Natural killer cell (primary cell): ENCODE results near the gene LRRK2. TPM values are rescaled to one million over a fixed set of nuclear protein-coding genes. Genes with fewer than 3 reads are reported as not detected.

Experiments
- ATAC-seq, 3 donors: fragments of 150-1000 bp in 2 of 3; fragments of 200-7000 bp in 1 of 3; cut with Tn5 transposase; 1 replicate in 1 of 3; 2 replicates in 2 of 3; pipeline ENCODE4 v1.10.0; 2021; ENCODE audit warnings: mild to moderate bottlenecking in 2 of 3, moderate library complexity in 2 of 3
- DNase-seq, 2 donors: peaks; one replicate each; pipeline versions ENCODE4 v3.0.0 to v3.0.0-alpha.2; 2013 to 2021; ENCODE audit warnings: mixed read lengths in 1 of 2
- H3K27ac ChIP-seq: one replicate; pipeline ENCODE4 v1.5.1; 2013; ENCODE audit warnings: mild to moderate bottlenecking, low read length
- H3K27me3 ChIP-seq: one replicate; pipeline ENCODE4 v1.6.1; 2013; ENCODE audit warnings: low read length; ENCODE audit not compliant: control insufficient read depth, insufficient read depth
- H3K36me3 ChIP-seq: one replicate; pipeline ENCODE4 v1.6.1; 2013; ENCODE audit warnings: low read length; ENCODE audit not compliant: control insufficient read depth, insufficient read depth
- H3K4me1 ChIP-seq: one replicate; pipeline ENCODE4 v1.6.1; 2013; ENCODE audit warnings: low read length; ENCODE audit not compliant: control insufficient read depth, insufficient read depth
- H3K4me3 ChIP-seq: one replicate; pipeline ENCODE4 v1.5.1; 2013; ENCODE audit warnings: low read length
- H3K9me3 ChIP-seq: one replicate; pipeline ENCODE4 v1.6.1; 2013; ENCODE audit warnings: low read length; ENCODE audit not compliant: control insufficient read depth, insufficient read depth
- H3K27ac Mint-ChIP-seq, 2 donors: one replicate each; pipeline ENCODE4 v1.8.0; 2022; ENCODE audit warnings: mild to moderate bottlenecking in 2 of 2, mixed read lengths in 2 of 2, moderate library complexity in 1 of 2
- H3K27me3 Mint-ChIP-seq, 2 donors: one replicate each; pipeline ENCODE4 v1.8.0; 2022; ENCODE audit warnings: low read depth in 2 of 2, mixed read lengths in 2 of 2
- H3K36me3 Mint-ChIP-seq: one replicate; pipeline ENCODE4 v1.8.0; 2022; ENCODE audit warnings: mixed read lengths
- H3K4me1 Mint-ChIP-seq, 2 donors: one replicate each; pipeline ENCODE4 v1.8.0; 2022; ENCODE audit warnings: mixed read lengths in 2 of 2
- H3K4me3 Mint-ChIP-seq: one replicate; pipeline ENCODE4 v1.8.0; 2022; ENCODE audit warnings: mild to moderate bottlenecking, moderate library complexity, mixed read lengths
- H3K9me3 Mint-ChIP-seq, 2 donors: one replicate each; pipeline ENCODE4 v1.8.0; 2022; ENCODE audit warnings: mixed read lengths in 2 of 2
- WGBS: methylation state at CpG from one replicate; pipeline ENCODE4 v1.1.7; 2013; ENCODE audit warnings: missing lambda C conversion rate; ENCODE audit not compliant: insufficient coverage; 5-methylcytosine and 5-hydroxymethylcytosine counted together
- intact Hi-C: fragments of 100-400 bp; cut with micrococcal nuclease; formaldehyde crosslinking; loops from one replicate; pipeline ENCODE4 v1.14.2; 2022
- total RNA-seq, 4 donors: library from RNA; stranded (reverse); fragments of 120-200 nt in 1 of 4; gene quantifications; one replicate each; pipeline versions ENCODE4 v1.2.3 to v1.2.4, GENCODE V29; 2013 to 2022
- TF ChIP-seq, protein P1 (sequence below): fragments of 200-600 bp; IDR thresholded peaks from one replicate; pipeline ENCODE4 v1.8.0; 2022; ENCODE audit warnings: antibody characterized with exemption

The LRRK2 gene
- total RNA-seq, 3 donors from 2014 or later (not counting 1 experiment from before 2014, with no cell fraction given) = 1.6 to 6.1 (median 3.3) TPM

DNA sequence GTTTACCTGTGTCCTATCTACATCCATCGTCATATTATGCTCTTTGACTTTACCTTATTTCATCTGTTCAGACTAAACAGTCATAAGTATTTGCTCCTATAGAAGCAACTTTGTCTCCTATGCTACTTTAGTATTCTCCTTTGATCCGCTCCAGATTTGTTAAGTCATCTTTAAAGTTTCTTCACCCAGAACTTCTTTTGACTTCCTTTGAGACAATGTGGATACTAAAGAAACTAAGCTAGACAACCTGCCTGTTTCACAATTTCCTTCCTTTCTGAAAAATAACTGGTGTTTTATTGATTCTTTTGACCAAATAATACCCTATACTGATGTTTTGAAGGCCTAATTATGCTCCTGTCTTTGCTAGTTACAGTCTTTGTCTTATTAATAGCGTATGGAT lies 30.0 kb upstream of the LRRK2 start:
- no peak overlapping the region for H3K4me3 ChIP-seq
- peaks cover 0 to 2% of the 10 kb centered on the region in 2 donors for H3K9me3 Mint-ChIP-seq
- H3K4me1 ChIP-seq = no peaks in the 10 kb centered on the region
- ATAC-seq = no peak
- H3K27me3 ChIP-seq = no peaks in the 10 kb centered on the region
- WGBS = 74% methylated on average over 3 of the region's 3 CpGs
- no peaks in the 10 kb centered on the region for H3K36me3 Mint-ChIP-seq
- no peak for DNase-seq
- no peak overlapping the region for H3K27ac ChIP-seq
- no peaks in the 10 kb centered on the region for H3K27me3 Mint-ChIP-seq
- TF ChIP-seq, protein P1, sequence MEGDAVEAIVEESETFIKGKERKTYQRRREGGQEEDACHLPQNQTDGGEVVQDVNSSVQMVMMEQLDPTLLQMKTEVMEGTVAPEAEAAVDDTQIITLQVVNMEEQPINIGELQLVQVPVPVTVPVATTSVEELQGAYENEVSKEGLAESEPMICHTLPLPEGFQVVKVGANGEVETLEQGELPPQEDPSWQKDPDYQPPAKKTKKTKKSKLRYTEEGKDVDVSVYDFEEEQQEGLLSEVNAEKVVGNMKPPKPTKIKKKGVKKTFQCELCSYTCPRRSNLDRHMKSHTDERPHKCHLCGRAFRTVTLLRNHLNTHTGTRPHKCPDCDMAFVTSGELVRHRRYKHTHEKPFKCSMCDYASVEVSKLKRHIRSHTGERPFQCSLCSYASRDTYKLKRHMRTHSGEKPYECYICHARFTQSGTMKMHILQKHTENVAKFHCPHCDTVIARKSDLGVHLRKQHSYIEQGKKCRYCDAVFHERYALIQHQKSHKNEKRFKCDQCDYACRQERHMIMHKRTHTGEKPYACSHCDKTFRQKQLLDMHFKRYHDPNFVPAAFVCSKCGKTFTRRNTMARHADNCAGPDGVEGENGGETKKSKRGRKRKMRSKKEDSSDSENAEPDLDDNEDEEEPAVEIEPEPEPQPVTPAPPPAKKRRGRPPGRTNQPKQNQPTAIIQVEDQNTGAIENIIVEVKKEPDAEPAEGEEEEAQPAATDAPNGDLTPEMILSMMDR = no peak
- no peaks in the 10 kb centered on the region for H3K9me3 ChIP-seq
- intact Hi-C loops = no loop called here
- no peaks in the 10 kb centered on the region for H3K36me3 ChIP-seq
- peaks cover 9 to 10% of the 10 kb centered on the region in 2 donors for H3K4me1 Mint-ChIP-seq
- no peak overlapping the region for H3K27ac Mint-ChIP-seq
- H3K4me3 Mint-ChIP-seq = no peak overlapping the region

DNA sequence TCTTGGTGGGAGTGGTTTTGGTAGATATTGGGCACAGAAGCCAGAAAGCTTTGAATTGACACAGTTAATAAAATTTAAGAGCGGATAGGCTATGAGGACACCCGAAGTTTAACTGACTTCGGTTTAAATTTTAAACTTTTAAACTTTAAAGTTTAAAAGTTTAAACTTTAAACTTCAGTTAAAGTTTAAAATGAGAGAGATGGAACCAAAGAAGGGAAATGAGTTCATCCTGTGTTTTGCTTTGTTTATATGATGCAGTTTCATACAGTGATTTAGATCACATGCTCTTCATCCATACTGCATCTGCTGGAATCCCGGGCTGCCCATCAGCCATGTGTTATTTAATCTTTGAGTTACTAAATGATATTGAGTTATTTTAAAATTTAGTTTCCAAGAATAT lies 27.2 kb upstream of the LRRK2 start:
- WGBS = 100% methylated on average over 1 of the region's 4 CpGs
- H3K36me3 Mint-ChIP-seq = no peaks in the 10 kb centered on the region
- intact Hi-C loops = no loop called here
- Histone ChIP-seq H3K36me3 (no peaks in the 10 kb centered on the region), H3K4me1 (no peaks in the 10 kb centered on the region), H3K27ac (no peak overlapping the region), H3K9me3 (no peaks in the 10 kb centered on the region), H3K4me3 (no peak overlapping the region), H3K27me3 (no peaks in the 10 kb centered on the region)
- no peak overlapping the region for H3K27ac Mint-ChIP-seq
- TF ChIP-seq, protein P1 = no peak
- ATAC-seq (no peak), DNase-seq (no peak)
- H3K9me3 Mint-ChIP-seq = peaks cover 0 to 2% of the 10 kb centered on the region in 2 donors
- peaks cover 6 to 12% of the 10 kb centered on the region in 2 donors for H3K4me1 Mint-ChIP-seq
- no peak overlapping the region for H3K4me3 Mint-ChIP-seq
- no peaks in the 10 kb centered on the region for H3K27me3 Mint-ChIP-seq

DNA sequence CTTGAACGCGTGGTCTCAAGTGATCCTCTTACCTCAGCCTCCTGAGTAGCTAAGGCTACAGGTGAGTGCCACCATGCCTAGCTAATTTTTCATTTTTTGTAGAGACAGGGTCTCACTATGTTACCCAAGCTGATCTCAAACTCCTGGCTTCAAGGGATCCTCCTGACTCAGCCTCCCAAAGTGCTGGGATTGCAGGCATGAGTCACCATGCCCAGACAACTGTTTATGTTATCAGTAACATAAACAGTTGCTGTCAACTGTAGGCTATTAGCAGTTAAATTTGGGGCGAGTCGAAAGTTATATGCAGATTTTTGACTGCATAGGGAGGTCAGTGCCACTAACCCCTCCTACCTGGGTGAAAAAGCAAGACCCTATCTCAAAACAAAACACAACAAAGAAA lies 26.2 kb upstream of the LRRK2 start:
- Mint-ChIP-seq H3K4me3 (no peak overlapping the region), H3K9me3 (peaks cover 0 to 2% of the 10 kb centered on the region in 2 donors), H3K4me1 (peaks cover 0 to 10% of the 10 kb centered on the region in 2 donors), H3K27me3 (no peaks in the 10 kb centered on the region), H3K36me3 (no peaks in the 10 kb centered on the region), H3K27ac (no peak overlapping the region)
- Histone ChIP-seq H3K27me3 (no peaks in the 10 kb centered on the region), H3K36me3 (no peaks in the 10 kb centered on the region), H3K4me3 (no peak overlapping the region), H3K4me1 (no peaks in the 10 kb centered on the region), H3K9me3 (no peaks in the 10 kb centered on the region), H3K27ac (no peak overlapping the region)
- TF ChIP-seq, protein P1 = no peak
- no peak for DNase-seq
- no peak for ATAC-seq
- intact Hi-C loops = no loop called here
- over 99% methylated on average over 4 of the region's 4 CpGs for WGBS
